Esophagus mucosa (tissue), 1 donor: ENCODE measurements around the gene LILRA6. TPM values are rescaled to one million over a fixed set of nuclear protein-coding genes. Genes with fewer than 3 reads are reported as not detected.
A peak's percentile ranks its signal among the peaks of the same experiment; 100 is the strongest.
"Not testable (repeated sequence)": the region's sequence is repeated elsewhere in the genome, so short reads cannot be mapped to it uniquely, and the experiment has no call there.

ENCODE experiments used
- ATAC-seq: fragments of 200-7000 bp; cut with Tn5 transposase; one replicate; pipeline ENCODE4 v1.9.1; 2020
- total RNA-seq: library from RNA; stranded (reverse); gene quantifications from one replicate; pipeline ENCODE4 v1.2.4, GENCODE V29; 2023
- donor health status: DM: yes; HTN: yes; CAD: no.

LILRA6 gene
- total RNA-seq, 1 donor from 2014 or later = not detected

- ATAC-seq = no peak
Measured at GRCh38 chr19:54262066-54262465, 19.5 kb upstream of the LILRA6 start.

GRCh38 chr19:54257116-54257480, 14.5 kb upstream of the LILRA6 start, which contains the start of gene LILRB5:
LILRB5 (minus strand) TSS chr19:54257273; CDS start chr19:54257193, 80 bp downstream.
- no peak for ATAC-seq

- no peak for ATAC-seq
Measured at GRCh38 chr19:54256250-54257115, 13.9 kb upstream of the LILRA6 start.

- ATAC-seq = no peak
Measured at GRCh38 chr19:54255105-54255775, 12.7 kb upstream of the LILRA6 start.

- peak; percentile 11 for ATAC-seq
Measured at GRCh38 chr19:54254195-54254906, 11.8 kb upstream of the LILRA6 start.

- no peak for ATAC-seq
Measured at GRCh38 chr19:54253331-54254194, 11.0 kb upstream of the LILRA6 start.

- ATAC-seq = no peak
Measured at GRCh38 chr19:54252845-54253244, 10.3 kb upstream of the LILRA6 start.

GRCh38 chr19:54252243-54252642, 9.7 kb upstream of the LILRA6 start:
- no peak for ATAC-seq

DNA sequence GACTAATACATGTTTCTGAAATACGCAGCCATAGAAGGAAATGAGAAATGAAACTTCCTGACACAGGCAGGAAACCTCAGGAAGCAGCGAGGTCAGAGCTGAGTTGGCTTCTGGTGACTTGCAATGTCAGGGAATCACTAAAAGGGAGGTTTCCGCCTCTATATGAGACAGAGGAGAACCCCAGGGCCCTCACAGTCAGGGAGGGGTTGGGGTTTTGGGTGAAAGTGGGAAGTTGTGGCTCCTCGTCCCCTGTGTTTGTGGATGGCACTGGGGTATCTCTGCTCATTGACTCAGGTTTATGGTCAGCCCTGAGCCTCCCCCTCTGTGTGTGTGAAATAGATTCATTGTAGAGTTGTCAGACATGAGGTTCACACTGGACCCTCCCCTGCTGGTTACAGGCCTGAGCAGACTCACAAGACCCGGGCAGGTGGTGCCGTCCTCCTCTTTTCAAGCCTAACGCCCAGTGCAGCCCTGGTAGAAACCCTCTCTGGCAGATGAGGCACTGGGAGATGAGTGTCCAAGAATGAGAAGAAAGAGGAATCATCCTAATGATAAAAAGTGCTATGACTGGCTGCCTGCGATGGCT, 5.5 kb upstream of the LILRA6 start:
- peak; percentile 11 for ATAC-seq

GRCh38 chr19:54247106-54247930, 4.7 kb upstream of the LILRA6 start:
- ATAC-seq = no peak

- no peak for ATAC-seq
Measured at GRCh38 chr19:54245936-54246335, 3.3 kb upstream of the LILRA6 start.

DNA sequence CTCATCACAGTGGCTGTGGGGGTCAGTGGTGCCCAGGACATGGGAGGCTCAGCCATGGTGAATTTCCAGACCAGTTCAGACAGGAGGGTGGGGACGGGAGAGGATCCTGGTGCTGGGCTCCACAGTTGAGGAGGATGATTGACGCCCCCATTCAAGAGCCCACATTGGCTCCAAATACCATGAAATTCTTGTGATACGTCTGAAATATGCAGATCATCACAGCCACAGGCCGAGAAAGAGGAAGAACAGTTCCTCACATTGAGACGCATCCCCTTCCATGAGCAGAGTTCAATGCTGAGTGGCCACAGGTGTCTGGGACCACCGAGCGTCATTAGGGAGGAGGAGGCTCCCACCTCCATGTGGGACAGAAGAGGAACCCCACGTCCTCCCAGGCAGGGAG, 1.2 kb upstream of the LILRA6 start:
- not testable (repeated sequence) for ATAC-seq

DNA sequence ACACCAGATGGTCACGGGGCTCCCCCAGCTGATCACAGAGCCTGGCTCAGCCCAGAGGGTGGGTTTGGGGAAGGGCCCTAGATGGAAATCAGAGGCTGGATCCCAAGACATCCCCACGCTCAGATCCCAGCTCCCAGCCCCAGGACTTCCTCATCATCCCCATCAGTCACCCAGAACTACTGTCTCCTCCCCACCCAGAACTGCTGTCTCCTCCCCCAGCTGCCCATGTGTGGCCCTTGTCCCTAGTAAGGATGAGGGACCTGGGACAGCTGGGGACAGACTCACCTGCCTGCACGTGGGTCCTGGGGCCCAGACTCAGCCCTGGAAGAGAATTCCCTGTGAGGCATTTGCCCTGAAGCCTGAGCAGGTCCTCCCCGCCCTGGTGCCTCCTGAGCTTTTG, 356 bp downstream of the LILRA6 start:
- not testable (repeated sequence) for ATAC-seq

- ATAC-seq = not testable (repeated sequence)
Measured at GRCh38 chr19:54240372-54241336, 1.9 kb downstream of the LILRA6 start.

DNA sequence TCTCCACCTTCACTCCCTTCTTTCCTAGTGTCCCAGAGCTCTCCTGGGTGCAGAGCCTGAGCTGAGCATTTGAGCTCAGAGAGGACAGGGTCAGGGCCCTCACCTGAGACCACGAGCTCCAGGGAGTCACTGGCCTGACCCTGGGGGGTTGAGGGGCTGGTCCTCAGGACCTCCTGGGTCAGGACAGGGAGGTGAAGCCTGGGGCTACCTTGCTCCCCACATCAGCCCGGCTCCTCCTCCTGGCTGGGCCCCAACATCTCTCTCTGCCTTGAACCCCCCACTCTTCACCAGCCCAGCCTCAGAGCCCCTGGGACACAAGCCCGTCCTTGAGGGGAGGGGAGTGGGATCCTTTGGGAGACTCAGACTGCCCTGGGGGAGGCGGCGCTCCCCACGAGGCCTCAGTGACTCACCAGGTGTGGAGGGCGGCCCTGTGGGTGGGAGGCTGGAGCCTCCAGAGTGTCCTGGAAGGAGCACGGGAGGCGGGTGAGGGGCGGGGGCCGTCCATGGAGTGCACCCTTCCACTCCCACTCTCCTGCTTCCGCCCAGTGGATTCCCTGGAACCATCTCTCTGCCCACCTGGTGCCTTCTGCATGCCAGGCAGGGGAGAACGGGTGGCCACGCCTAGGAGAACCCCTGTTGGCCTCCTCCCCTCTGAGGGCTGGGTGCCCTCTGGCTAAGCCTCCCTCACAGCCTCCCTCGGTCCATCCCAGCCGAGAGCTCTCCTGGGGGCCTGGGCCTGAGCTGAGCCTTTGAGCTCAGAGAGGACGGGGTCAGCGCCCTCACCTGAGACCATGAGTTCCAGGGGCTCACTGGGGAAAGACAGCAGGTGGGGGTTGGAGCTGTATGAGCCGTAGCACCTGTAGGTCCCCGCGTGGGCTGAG, 2.9 kb downstream of the LILRA6 start:
- peak; percentile 52 for ATAC-seq

- no peak for ATAC-seq
Measured at GRCh38 chr19:54233941-54234340, 8.6 kb downstream of the LILRA6 start.

DNA sequence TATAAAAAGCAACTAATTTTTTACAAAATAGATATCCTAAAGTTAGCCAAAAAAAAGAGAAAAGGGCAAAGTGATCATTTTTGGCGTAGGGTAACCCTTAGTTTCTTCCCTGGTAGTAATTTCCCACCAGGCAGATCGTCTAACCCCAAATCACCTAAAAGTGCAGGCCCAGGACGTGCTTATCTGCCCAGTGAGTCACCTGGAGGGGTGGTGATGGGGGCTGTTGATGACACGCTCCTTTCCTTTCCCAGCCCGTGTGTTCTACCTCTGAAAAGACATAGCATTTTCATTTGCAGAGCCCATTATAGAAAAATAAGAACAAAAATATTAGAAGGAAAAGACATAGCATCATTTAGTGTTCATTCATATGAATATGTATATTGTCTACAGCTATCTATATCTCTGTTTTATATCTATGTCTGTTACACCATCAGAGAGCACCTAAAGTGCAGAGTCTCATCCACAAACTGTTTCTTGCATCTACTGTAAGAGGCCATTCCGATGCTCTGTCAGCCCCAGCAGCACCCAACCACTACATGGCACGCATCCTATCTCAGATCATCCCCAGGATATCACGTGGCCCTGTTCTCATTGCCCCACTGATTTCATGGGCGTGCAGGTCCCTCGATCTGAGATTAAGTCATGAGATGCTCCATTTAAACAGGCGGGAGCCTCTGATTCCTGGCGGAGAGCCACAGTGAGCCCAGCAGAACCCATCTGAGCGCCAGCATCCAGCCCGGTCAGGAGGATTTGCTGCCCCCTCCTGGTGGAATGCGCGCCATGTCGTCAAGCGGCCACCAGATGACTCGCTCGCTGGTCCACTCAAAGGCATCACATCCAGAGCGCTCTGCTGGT, 11.3 kb downstream of the LILRA6 start:
- ATAC-seq = peak; percentile 89

DNA sequence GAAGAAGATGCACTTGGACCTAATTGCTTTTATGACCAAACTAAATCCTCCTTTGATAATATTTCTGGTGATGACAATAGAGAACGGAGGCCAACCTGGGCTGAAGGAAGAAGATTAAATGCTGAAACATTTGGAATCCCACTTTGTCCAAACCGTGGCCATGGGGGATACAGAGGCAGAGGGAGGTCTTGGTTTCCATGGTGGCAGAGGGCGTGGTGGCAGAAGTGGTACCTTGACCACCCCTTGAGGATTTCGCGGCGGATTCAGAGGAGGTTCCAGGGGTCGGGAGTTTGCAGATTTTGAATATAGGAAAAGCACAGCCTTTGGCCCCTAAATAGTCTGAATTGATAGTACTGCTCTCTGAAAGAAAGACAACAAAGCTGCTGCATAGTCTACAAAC, 12.6 kb downstream of the LILRA6 start:
- ATAC-seq = no peak
